SJSA1 (cell line): ENCODE data around the gene COL20A1. TPM values are rescaled to one million over a fixed set of nuclear protein-coding genes. Genes with fewer than 3 reads are reported as not detected.

ENCODE experiments used
- DNase-seq, 2 experiments: peaks; one replicate each; pipeline ENCODE4 v3.0.0-alpha.2; 2015 to 2020; ENCODE audit warnings: low spot score in 2 of 2, low read depth in 1 of 2
- H3K27ac ChIP-seq: fragments of 250-450 bp; sonication (Bioruptor Pico); 2 replicates; pipeline ENCODE4 v1.5.1; 2020; ENCODE audit warnings: mild to moderate bottlenecking, moderate library complexity
- H3K27me3 ChIP-seq: fragments of 250-450 bp; sonication (Bioruptor Pico); replicated peaks from 2 replicates; pipeline ENCODE4 v1.5.1; 2020; ENCODE audit warnings: mild to moderate bottlenecking, moderate library complexity
- H3K36me3 ChIP-seq: fragments of 250-450 bp; sonication (Bioruptor Pico); 2 replicates; pipeline ENCODE4 v1.5.1; 2020; ENCODE audit warnings: mild to moderate bottlenecking
- H3K4me1 ChIP-seq: fragments of 250-450 bp; sonication (Bioruptor Pico); replicated peaks from 2 replicates; pipeline ENCODE4 v1.6.1; 2021; ENCODE audit warnings: mild to moderate bottlenecking
- H3K4me3 ChIP-seq: fragments of 250-450 bp; sonication (Bioruptor Pico); 2 replicates; pipeline ENCODE4 v1.5.1; 2020; ENCODE audit warnings: mild to moderate bottlenecking
- H3K9me3 ChIP-seq: fragments of 250-450 bp; sonication (Bioruptor Pico); replicated peaks from 2 replicates; pipeline ENCODE4 v1.5.1; 2020; ENCODE audit warnings: mild to moderate bottlenecking
- total RNA-seq: library from RNA; depleted of rRNA; stranded (reverse); fragments of >200 nt; shearing (Covaris generic); gene quantifications from 2 replicates; pipeline ENCODE4 v1.2.3, GENCODE V29; 2014

Gene COL20A1
- total RNA-seq, 1 experiment from 2014 or later: not detected

GRCh38 chr20:63293871-63294535, 1.0 kb downstream of the COL20A1 start:
- Histone ChIP-seq H3K4me3 (no peak overlapping the region), H3K27ac (no peak overlapping the region), H3K9me3 (0 out of 2 replicates have a peak, but pooled peaks cover 4% of the 10 kb centered on the region), H3K4me1 (0 out of 2 replicates have a peak, but pooled peaks cover 4% of the 10 kb centered on the region), H3K27me3 (peaks cover 29% of the 10 kb centered on the region), H3K36me3 (peaks cover 11% of the 10 kb centered on the region)
- DNase-seq: no peak

GRCh38 chr20:63294536-63294900, 1.5 kb downstream of the COL20A1 start:
- Histone ChIP-seq H3K9me3 (0 out of 2 replicates have a peak, but pooled peaks cover 4% of the 10 kb centered on the region), H3K27ac (no peak overlapping the region), H3K27me3 (peaks cover 34% of the 10 kb centered on the region), H3K4me3 (no peak overlapping the region), H3K4me1 (0 out of 2 replicates have a peak, but pooled peaks cover 4% of the 10 kb centered on the region), H3K36me3 (peaks cover 6% of the 10 kb centered on the region; the same call in 1 of the 2 replicates)
- no peak for DNase-seq

- Histone ChIP-seq H3K4me3 (no peak overlapping the region), H3K27me3 (peaks cover 35% of the 10 kb centered on the region), H3K27ac (no peak overlapping the region), H3K9me3 (0 out of 2 replicates have a peak, but pooled peaks cover 4% of the 10 kb centered on the region), H3K4me1 (0 out of 2 replicates have a peak, but pooled peaks cover 4% of the 10 kb centered on the region), H3K36me3 (peaks cover 6% of the 10 kb centered on the region; the same call in 1 of the 2 replicates)
- no peak for DNase-seq
These were observed 2.0 kb downstream of the COL20A1 start for GRCh38 chr20:63295018-63295417.

- no peak for DNase-seq
- H3K4me3 ChIP-seq: no peak overlapping the region
- 0 out of 2 replicates have a peak, but pooled peaks cover 4% of the 10 kb centered on the region for H3K9me3 ChIP-seq
- no peak overlapping the region for H3K27ac ChIP-seq
- peaks cover 6% of the 10 kb centered on the region; the same call in 1 of the 2 replicates for H3K36me3 ChIP-seq
- 0 out of 2 replicates have a peak, but pooled peaks cover 4% of the 10 kb centered on the region for H3K4me1 ChIP-seq
- H3K27me3 ChIP-seq: peaks cover 35% of the 10 kb centered on the region
These were observed 2.4 kb downstream of the COL20A1 start for GRCh38 chr20:63295422-63295821.

GRCh38 chr20:63295846-63296245, 2.9 kb downstream of the COL20A1 start:
- peaks cover 35% of the 10 kb centered on the region for H3K27me3 ChIP-seq
- peaks cover 5% of the 10 kb centered on the region; the same call in 1 of the 2 replicates for H3K36me3 ChIP-seq
- H3K4me1 ChIP-seq: 0 out of 2 replicates have a peak, but pooled peaks cover 4% of the 10 kb centered on the region
- H3K9me3 ChIP-seq: 0 out of 2 replicates have a peak, but pooled peaks cover 4% of the 10 kb centered on the region
- no peak overlapping the region for H3K27ac ChIP-seq
- no peak overlapping the region for H3K4me3 ChIP-seq
- no peak for DNase-seq

- H3K27me3 ChIP-seq: peaks cover 38% of the 10 kb centered on the region
- H3K27ac ChIP-seq: no peak overlapping the region
- DNase-seq: no peak
- H3K4me3 ChIP-seq: no peak overlapping the region
- 0 out of 2 replicates have a peak, but pooled peaks cover 2% of the 10 kb centered on the region for H3K9me3 ChIP-seq
- H3K36me3 ChIP-seq: no peaks in the 10 kb centered on the region
- no peaks in the 10 kb centered on the region for H3K4me1 ChIP-seq
These were observed 3.7 kb downstream of the COL20A1 start for GRCh38 chr20:63296531-63297299.

GRCh38 chr20:63297371-63297781, 4.4 kb downstream of the COL20A1 start:
- Histone ChIP-seq H3K36me3 (no peaks in the 10 kb centered on the region), H3K27ac (no peak overlapping the region), H3K9me3 (0 out of 2 replicates have a peak, but pooled peaks cover 2% of the 10 kb centered on the region), H3K4me3 (no peak overlapping the region), H3K27me3 (peaks cover 39% of the 10 kb centered on the region), H3K4me1 (no peaks in the 10 kb centered on the region)
- DNase-seq: no peak

- Histone ChIP-seq H3K36me3 (no peaks in the 10 kb centered on the region), H3K4me3 (no peak overlapping the region), H3K9me3 (0 out of 2 replicates have a peak, but pooled peaks cover 2% of the 10 kb centered on the region), H3K27ac (no peak overlapping the region), H3K27me3 (peaks cover 44% of the 10 kb centered on the region), H3K4me1 (no peaks in the 10 kb centered on the region)
- DNase-seq: no peak
These were observed 5.0 kb downstream of the COL20A1 start for GRCh38 chr20:63297796-63298572.

- Histone ChIP-seq H3K4me1 (no peaks in the 10 kb centered on the region), H3K9me3 (0 out of 2 replicates have a peak, but pooled peaks cover 2% of the 10 kb centered on the region), H3K27me3 (peaks cover 49% of the 10 kb centered on the region)
These were observed 5.8 kb downstream of the COL20A1 start for GRCh38 chr20:63298731-63299312.

GRCh38 chr20:63301671-63302070, 8.7 kb downstream of the COL20A1 start:
- H3K27ac ChIP-seq: no peak overlapping the region
- DNase-seq: no peak
- no peak overlapping the region for H3K4me3 ChIP-seq
- 0 out of 2 replicates have a peak, but pooled peaks cover 2% of the 10 kb centered on the region for H3K9me3 ChIP-seq
- no peaks in the 10 kb centered on the region for H3K4me1 ChIP-seq
- peaks cover 48% of the 10 kb centered on the region for H3K27me3 ChIP-seq
- H3K36me3 ChIP-seq: no peaks in the 10 kb centered on the region

More at GRCh38 chr20:63298731-63299312, 5.8 kb downstream of the COL20A1 start:
- no peak for DNase-seq
- H3K27ac ChIP-seq: no peak overlapping the region
- H3K4me3 ChIP-seq: no peak overlapping the region
- H3K36me3 ChIP-seq: no peaks in the 10 kb centered on the region

GRCh38 chr20:63303095-63303666, 10.2 kb downstream of the COL20A1 start:
- Histone ChIP-seq H3K27me3 (peaks cover 48% of the 10 kb centered on the region), H3K9me3 (0 out of 2 replicates have a peak, but pooled peaks cover 2% of the 10 kb centered on the region), H3K4me3 (no peak overlapping the region), H3K4me1 (no peaks in the 10 kb centered on the region), H3K27ac (no peak overlapping the region), H3K36me3 (no peaks in the 10 kb centered on the region)
- no peak for DNase-seq

- no peaks in the 10 kb centered on the region for H3K36me3 ChIP-seq
These were observed 12.4 kb downstream of the COL20A1 start for GRCh38 chr20:63305393-63305792.

More at GRCh38 chr20:63305393-63305792, 12.4 kb downstream of the COL20A1 start:
- H3K27me3 ChIP-seq: peaks cover 56% of the 10 kb centered on the region
- H3K27ac ChIP-seq: no peak overlapping the region
- H3K4me3 ChIP-seq: no peak overlapping the region
- H3K4me1 ChIP-seq: no peaks in the 10 kb centered on the region
- no peak for DNase-seq
- H3K9me3 ChIP-seq: no peaks in the 10 kb centered on the region
